Lung (tissue), 12 donors: ENCODE measurements around the gene RALB. TPM values are rescaled to one million over a fixed set of nuclear protein-coding genes. Genes with fewer than 3 reads are reported as not detected.

Experiments
- ATAC-seq: fragments of 200-7000 bp; cut with Tn5 transposase; one replicate; pipeline ENCODE4 v1.9.1; 2020; ENCODE audit warnings: moderate number of reproducible peaks; ENCODE audit not compliant: insufficient read depth, low FRiP score
- DNase-seq, 3 donors: peaks; one replicate each; pipeline ENCODE4 v3.0.0-alpha.2; 2013 to 2017
- H3K27ac ChIP-seq, 2 donors: one replicate each; pipeline ENCODE4 v1.5.1; 2013; ENCODE audit warnings: mild to moderate bottlenecking in 2 of 2, moderate library complexity in 2 of 2, control low read depth in 1 of 2, inconsistent platforms in 1 of 2, low read depth in 1 of 2, low read length in 1 of 2
- H3K27me3 ChIP-seq, 3 donors: one replicate each; pipeline ENCODE4 v1.5.1; 2013; ENCODE audit warnings: low read length in 2 of 3; ENCODE audit not compliant: control insufficient read depth in 3 of 3, insufficient read depth in 3 of 3
- H3K36me3 ChIP-seq, 4 donors: one replicate each; pipeline ENCODE4 v1.5.1; 2013; ENCODE audit warnings: low read length in 4 of 4, mild to moderate bottlenecking in 1 of 4, moderate library complexity in 1 of 4; ENCODE audit not compliant: control insufficient read depth in 4 of 4, insufficient read depth in 4 of 4
- H3K4me1 ChIP-seq, 5 donors: one replicate each; pipeline ENCODE4 v1.5.1; 2013; ENCODE audit warnings: low read length in 5 of 5, mild to moderate bottlenecking in 2 of 5, moderate library complexity in 1 of 5; ENCODE audit not compliant: control insufficient read depth in 5 of 5, insufficient read depth in 5 of 5
- H3K4me3 ChIP-seq: one replicate; pipeline ENCODE4 v1.5.1; 2013; ENCODE audit warnings: mild to moderate bottlenecking, control low read depth, moderate library complexity
- H3K9ac ChIP-seq, 2 donors: one replicate each; pipeline ENCODE4 v1.5.1; 2013; ENCODE audit warnings: low read length in 2 of 2, control low read depth in 1 of 2; ENCODE audit not compliant: insufficient read depth in 1 of 2
- H3K9me3 ChIP-seq, 4 donors: one replicate each; pipeline ENCODE4 v1.5.1; 2013; ENCODE audit warnings: low read length in 3 of 4, mild to moderate bottlenecking in 1 of 4, moderate library complexity in 1 of 4; ENCODE audit not compliant: control insufficient read depth in 4 of 4, insufficient read depth in 3 of 4
- WGBS, 2 donors: extraction: QIAGEN DNeasy Blood & Tissue Kit; methylation state at CpG; one replicate each; pipeline ENCODE4 v1.1.7; 2013; 5-methylcytosine and 5-hydroxymethylcytosine counted together
- polyA plus RNA-seq, 2 donors: library from polyadenylated mRNA; stranded (reverse); fragments of 200-250 nt; gene quantifications; one replicate each; pipeline ENCODE4 v1.2.1, GENCODE V29; 2013
- total RNA-seq, 2 donors: library from RNA; depleted of rRNA in 1 of 2; stranded (reverse); fragments of >200 nt in 1 of 2; gene quantifications; one replicate each; pipeline ENCODE4 v1.2.1, GENCODE V29; 2014 to 2021
- TF ChIP-seq, protein P1 (sequence below): IDR thresholded peaks from 2 replicates; pipeline ENCODE4 v1.5.1; 2012; ENCODE audit warnings: mild to moderate bottlenecking; ENCODE audit errors: control extremely low read depth, extremely low read depth
- donor health status: control.
- donor health status: control.
- donor health status: Bipolar disorder and iron deficiency.
- donor health status: healthy.
- donor health status: DM: yes; HTN: yes; CAD: no.

RALB gene
- total and polyA plus RNA-seq, 4 donors, result 34.6 to 111 (median 77.1) TPM

DNA sequence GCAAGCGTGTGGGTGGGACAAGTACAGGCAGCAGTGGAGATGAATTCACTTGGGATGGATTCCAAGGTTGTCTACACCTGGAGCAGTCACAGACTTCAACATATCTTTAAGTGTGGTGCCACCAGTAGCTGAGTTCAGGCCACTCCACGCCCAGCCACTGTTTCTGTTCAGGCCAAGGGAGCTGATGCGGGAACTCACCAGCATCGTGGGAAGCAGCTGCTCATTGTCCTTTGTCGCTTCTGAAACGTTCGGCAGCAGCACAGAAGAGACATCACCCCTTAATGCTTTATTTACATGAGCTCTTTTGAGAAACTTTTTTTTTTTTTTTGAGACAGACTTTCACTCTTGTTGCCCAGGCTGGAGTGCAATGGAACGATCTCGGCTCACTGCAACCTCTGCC is 73.4 kb downstream of the RALB start:
- H3K27ac ChIP-seq, result no peak overlapping the region
- TF ChIP-seq, protein P1, sequence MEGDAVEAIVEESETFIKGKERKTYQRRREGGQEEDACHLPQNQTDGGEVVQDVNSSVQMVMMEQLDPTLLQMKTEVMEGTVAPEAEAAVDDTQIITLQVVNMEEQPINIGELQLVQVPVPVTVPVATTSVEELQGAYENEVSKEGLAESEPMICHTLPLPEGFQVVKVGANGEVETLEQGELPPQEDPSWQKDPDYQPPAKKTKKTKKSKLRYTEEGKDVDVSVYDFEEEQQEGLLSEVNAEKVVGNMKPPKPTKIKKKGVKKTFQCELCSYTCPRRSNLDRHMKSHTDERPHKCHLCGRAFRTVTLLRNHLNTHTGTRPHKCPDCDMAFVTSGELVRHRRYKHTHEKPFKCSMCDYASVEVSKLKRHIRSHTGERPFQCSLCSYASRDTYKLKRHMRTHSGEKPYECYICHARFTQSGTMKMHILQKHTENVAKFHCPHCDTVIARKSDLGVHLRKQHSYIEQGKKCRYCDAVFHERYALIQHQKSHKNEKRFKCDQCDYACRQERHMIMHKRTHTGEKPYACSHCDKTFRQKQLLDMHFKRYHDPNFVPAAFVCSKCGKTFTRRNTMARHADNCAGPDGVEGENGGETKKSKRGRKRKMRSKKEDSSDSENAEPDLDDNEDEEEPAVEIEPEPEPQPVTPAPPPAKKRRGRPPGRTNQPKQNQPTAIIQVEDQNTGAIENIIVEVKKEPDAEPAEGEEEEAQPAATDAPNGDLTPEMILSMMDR, result no peak
- H3K9me3 ChIP-seq, result no peaks in the 10 kb centered on the region
- 78 to 91% methylated on average over 9 of the region's 9 CpGs for WGBS, 2 donors
- H3K9ac ChIP-seq, result no peak overlapping the region
- DNase-seq (peak; percentile 82 to 90 (median 86)), ATAC-seq (no peak)
- peaks cover 0 to 5% (median 0%) of the 10 kb centered on the region in 3 donors for H3K27me3 ChIP-seq
- H3K4me3 ChIP-seq, result no peak overlapping the region
- peaks cover 0 to 32% (median 3%) of the 10 kb centered on the region in 5 donors for H3K4me1 ChIP-seq
- H3K36me3 ChIP-seq, result no peaks in the 10 kb centered on the region

- H3K27me3 ChIP-seq, result peaks cover 0 to 5% (median 0%) of the 10 kb centered on the region in 3 donors
- no peak overlapping the region for H3K4me3 ChIP-seq
- peaks cover 0 to 3% (median 0%) of the 10 kb centered on the region in 4 donors for H3K9me3 ChIP-seq
- ATAC-seq (no peak), DNase-seq (no peak)
- peaks cover 0 to 14% (median 0%) of the 10 kb centered on the region in 5 donors for H3K4me1 ChIP-seq
- TF ChIP-seq, protein P1, result no peak
- no peaks in the 10 kb centered on the region for H3K36me3 ChIP-seq
- H3K27ac ChIP-seq, result no peak overlapping the region
- 72 to 80% methylated on average over 24 of the region's 24 CpGs for WGBS, 2 donors
- H3K9ac ChIP-seq, result no peak overlapping the region
Measured at GRCh38 chr2:120330946-120331822, 78.5 kb downstream of the RALB start.

DNA sequence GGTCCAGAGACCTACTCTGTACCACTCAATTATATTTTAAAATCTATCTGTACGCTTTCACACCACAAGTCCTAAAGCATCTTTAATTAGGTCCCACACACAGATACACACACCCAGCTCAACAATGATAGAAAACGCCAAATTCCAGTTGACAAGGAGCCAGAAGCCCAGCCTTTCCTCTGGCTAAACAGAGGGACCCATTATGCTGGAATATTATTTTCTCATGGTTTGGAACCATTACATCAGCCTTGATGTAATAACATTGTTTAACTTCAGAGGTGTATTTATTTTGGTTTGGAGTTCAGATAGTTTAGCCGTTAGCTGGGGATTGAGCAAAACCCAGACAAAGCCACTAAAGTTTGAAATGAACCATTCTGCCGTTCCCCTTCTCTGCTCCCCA is 79.3 kb downstream of the RALB start:
- peaks cover 0 to 5% (median 0%) of the 10 kb centered on the region in 3 donors for H3K27me3 ChIP-seq
- H3K9ac ChIP-seq, result no peak overlapping the region
- WGBS, 2 donors, result 72 to 88% methylated on average over 4 of the region's 4 CpGs

More for the DNA sequence above, 79.3 kb downstream of the RALB start:
- Histone ChIP-seq H3K4me3 (no peak overlapping the region), H3K9me3 (peaks cover 0 to 3% (median 0%) of the 10 kb centered on the region in 4 donors), H3K36me3 (no peaks in the 10 kb centered on the region), H3K27ac (no peak overlapping the region), H3K4me1 (peaks cover 0 to 14% (median 0%) of the 10 kb centered on the region in 5 donors)
- TF ChIP-seq, protein P1, result no peak
- no peak for DNase-seq
- no peak for ATAC-seq
